ENCODE data around the gene NUP210L. TPM values are rescaled to one million over a fixed set of nuclear protein-coding genes. Genes with fewer than 3 reads are reported as not detected.

The NUP210L gene
- total and polyA plus RNA-seq, 2 of the 13 experiments (the other 11 are each of a cell fraction or from before 2014, with no cell fraction given) = not detected

- TF ChIP-seq ZBED4 (CRISPR knock-in tag; IDR thresholded peaks at IDR 0.05; ENCODE audit: borderline replicate concordance) (peak; percentile 65; the same call in 1 of the 2 replicates), MEIS2 (CRISPR knock-in tag; IDR thresholded peaks at IDR 0.05) (peak; percentile 74; the same call in 1 of the 2 replicates), ZNF720 (CRISPR knock-in tag; IDR thresholded peaks at IDR 0.05) (no peak), FIP1L1 (IDR thresholded peaks at IDR 0.05; ENCODE audit: borderline replicate concordance, insufficient read depth, low read depth, low read length) (peak; percentile 71; the same call in 1 of the 2 replicates), ZNF782 (CRISPR knock-in tag; IDR thresholded peaks at IDR 0.05; ENCODE audit: borderline replicate concordance) (peak; percentile 62; the same call in 1 of the 2 replicates), ZNF562 (CRISPR knock-in tag; IDR thresholded peaks at IDR 0.05; ENCODE audit: borderline replicate concordance) (no peak), SMAD3 (CRISPR knock-in tag; IDR thresholded peaks at IDR 0.05) (peak; percentile 94), ZNF44 (CRISPR knock-in tag; IDR thresholded peaks at IDR 0.05) (peak; percentile 38; the same call in 1 of the 2 replicates), RFX3 (CRISPR knock-in tag; IDR thresholded peaks at IDR 0.05) (peak; percentile 14; the same call in 1 of the 2 replicates), KMT2B (CRISPR knock-in tag; IDR thresholded peaks at IDR 0.05) (peak; percentile 85), SIX4 (CRISPR knock-in tag; IDR thresholded peaks at IDR 0.05) (peak; percentile 35; the same call in 1 of the 2 replicates), ZFY (CRISPR knock-in tag; IDR thresholded peaks at IDR 0.05) (peak; percentile 92), THAP7 (CRISPR knock-in tag; IDR thresholded peaks at IDR 0.05) (peak; percentile 100), ZNF788 (CRISPR knock-in tag; IDR thresholded peaks at IDR 0.05; ENCODE audit: borderline replicate concordance) (peak; percentile 78; the same call in 1 of the 2 replicates), LRRFIP1 (CRISPR knock-in tag; conservative IDR thresholded peaks at IDR 0.05) (peak; percentile 92; the same call in 1 of the 2 replicates), XBP1 (CRISPR knock-in tag; IDR thresholded peaks at IDR 0.05) (no peak), HDAC2 (CRISPR knock-in tag; IDR thresholded peaks at IDR 0.05) (peak; percentile 64), FOXA3 (CRISPR knock-in tag; IDR thresholded peaks at IDR 0.05) (peak; percentile 77), TBL1XR1 (IDR thresholded peaks at IDR 0.05; ENCODE audit: borderline replicate concordance, low read length, partially characterized antibody) (peak; percentile 46), NR2F1 (CRISPR knock-in tag; IDR thresholded peaks at IDR 0.05) (peak in 1 of 2 experiments; percentile 27; a peak in 1 of 4 replicates), TFDP1 (CRISPR knock-in tag; IDR thresholded peaks at IDR 0.05; ENCODE audit: borderline replicate concordance) (peak; percentile 42; the same call in 1 of the 2 replicates), MAF1 (CRISPR knock-in tag; IDR thresholded peaks at IDR 0.05; ENCODE audit: borderline replicate concordance) (no peak)
These were observed 164.3 kb downstream of the NUP210L start, which contains the start of gene RPS27 (continued) for GRCh38 chr1:153990468-153991150.

Measured in HepG2 (cell line).